ENCODE measurements around the gene DOCK4. TPM values are rescaled to one million over a fixed set of nuclear protein-coding genes. Genes with fewer than 3 reads are reported as not detected.

Gene DOCK4
- total RNA-seq, 6 experiments from 2014 or later, result 9.4 to 29.9 (median 22.8) TPM

DNA sequence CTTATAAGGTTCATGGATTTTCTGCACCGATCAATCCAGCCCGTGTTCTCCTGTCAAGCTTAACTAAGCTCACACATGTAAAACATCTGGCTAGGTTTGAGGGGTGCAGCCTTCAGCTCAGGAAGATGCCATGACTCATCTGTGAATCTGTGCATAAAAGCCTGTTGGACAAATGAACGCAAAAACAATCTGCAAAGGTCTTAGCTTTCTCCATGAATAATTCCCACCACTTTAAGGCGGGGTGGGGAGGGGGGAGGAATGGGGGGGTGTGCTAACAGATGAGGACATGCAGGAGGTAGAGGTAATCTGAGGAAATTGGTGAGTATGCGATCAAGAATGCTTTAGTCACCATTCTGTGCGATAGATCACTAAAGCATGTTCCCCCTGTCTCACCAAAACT lies 4.8 kb downstream of the DOCK4 start:
- no peak overlapping the region for H3K27ac ChIP-seq

DNA sequence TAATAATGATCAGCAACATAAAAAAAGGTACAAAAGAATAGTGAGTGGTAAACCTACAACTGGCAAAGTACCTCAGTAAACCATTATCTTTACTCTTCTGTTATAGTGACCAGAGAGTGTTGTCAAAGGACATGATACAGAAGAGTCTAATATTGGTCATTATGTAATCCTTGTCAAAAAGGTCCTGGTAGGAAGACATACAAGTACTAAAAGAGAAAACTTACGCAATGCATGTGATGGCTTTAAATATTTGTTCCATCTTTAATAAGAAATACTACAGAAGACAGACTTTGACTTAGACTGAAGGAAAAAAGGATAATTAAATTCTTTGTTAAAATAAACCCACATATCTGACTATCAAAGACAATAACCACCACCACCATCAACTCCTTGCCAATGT lies 6.5 kb downstream of the DOCK4 start:
- Histone ChIP-seq H3K4me1 (peaks cover 0 to 40% (median 17%) of the 10 kb centered on the region in 4 donors), H3K27me3 (no peaks in the 10 kb centered on the region), H3K9me3 (no peaks in the 10 kb centered on the region), H3K27ac (no peak overlapping the region), H3K36me3 (no peaks in the 10 kb centered on the region), H3K4me3 (no peak overlapping the region)
- TF ChIP-seq, protein P1, sequence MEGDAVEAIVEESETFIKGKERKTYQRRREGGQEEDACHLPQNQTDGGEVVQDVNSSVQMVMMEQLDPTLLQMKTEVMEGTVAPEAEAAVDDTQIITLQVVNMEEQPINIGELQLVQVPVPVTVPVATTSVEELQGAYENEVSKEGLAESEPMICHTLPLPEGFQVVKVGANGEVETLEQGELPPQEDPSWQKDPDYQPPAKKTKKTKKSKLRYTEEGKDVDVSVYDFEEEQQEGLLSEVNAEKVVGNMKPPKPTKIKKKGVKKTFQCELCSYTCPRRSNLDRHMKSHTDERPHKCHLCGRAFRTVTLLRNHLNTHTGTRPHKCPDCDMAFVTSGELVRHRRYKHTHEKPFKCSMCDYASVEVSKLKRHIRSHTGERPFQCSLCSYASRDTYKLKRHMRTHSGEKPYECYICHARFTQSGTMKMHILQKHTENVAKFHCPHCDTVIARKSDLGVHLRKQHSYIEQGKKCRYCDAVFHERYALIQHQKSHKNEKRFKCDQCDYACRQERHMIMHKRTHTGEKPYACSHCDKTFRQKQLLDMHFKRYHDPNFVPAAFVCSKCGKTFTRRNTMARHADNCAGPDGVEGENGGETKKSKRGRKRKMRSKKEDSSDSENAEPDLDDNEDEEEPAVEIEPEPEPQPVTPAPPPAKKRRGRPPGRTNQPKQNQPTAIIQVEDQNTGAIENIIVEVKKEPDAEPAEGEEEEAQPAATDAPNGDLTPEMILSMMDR (IDR thresholded peaks at IDR 0.05), result no peak
- no peak for TF ChIP-seq POLR2A (IDR thresholded peaks at IDR 0.05)
- 82% methylated on average over 1 of the region's 1 CpG for WGBS (ENCODE audit: insufficient coverage, low coverage, low lambda C conversion rate, missing lambda C conversion rate)
- DNase-seq, result no peak
- intact Hi-C loops (cut with DNase I), result loop anchor here in 1 of 2 donors (10.0 kb wide), 1 partner anchor 55 kb away; no protein-coding TSS in a partner anchor
- no peak for ATAC-seq

More for the DNA sequence above, 4.8 kb downstream of the DOCK4 start:
- intact Hi-C loops (cut with DNase I), result no loop called here
- no peaks in the 10 kb centered on the region for H3K9me3 ChIP-seq
- H3K4me3 ChIP-seq, result no peak overlapping the region
- TF ChIP-seq POLR2A (IDR thresholded peaks at IDR 0.05), result no peak
- TF ChIP-seq, protein P1 (IDR thresholded peaks at IDR 0.05), result no peak
- DNase-seq, result no peak
- WGBS (ENCODE audit: insufficient coverage, low coverage, low lambda C conversion rate, missing lambda C conversion rate), result 88% methylated on average over 6 of the region's 6 CpGs
- no peaks in the 10 kb centered on the region for H3K36me3 ChIP-seq
- ATAC-seq, result no peak
- peaks cover 0 to 33% (median 15%) of the 10 kb centered on the region in 4 donors for H3K4me1 ChIP-seq
- no peaks in the 10 kb centered on the region for H3K27me3 ChIP-seq

DNA sequence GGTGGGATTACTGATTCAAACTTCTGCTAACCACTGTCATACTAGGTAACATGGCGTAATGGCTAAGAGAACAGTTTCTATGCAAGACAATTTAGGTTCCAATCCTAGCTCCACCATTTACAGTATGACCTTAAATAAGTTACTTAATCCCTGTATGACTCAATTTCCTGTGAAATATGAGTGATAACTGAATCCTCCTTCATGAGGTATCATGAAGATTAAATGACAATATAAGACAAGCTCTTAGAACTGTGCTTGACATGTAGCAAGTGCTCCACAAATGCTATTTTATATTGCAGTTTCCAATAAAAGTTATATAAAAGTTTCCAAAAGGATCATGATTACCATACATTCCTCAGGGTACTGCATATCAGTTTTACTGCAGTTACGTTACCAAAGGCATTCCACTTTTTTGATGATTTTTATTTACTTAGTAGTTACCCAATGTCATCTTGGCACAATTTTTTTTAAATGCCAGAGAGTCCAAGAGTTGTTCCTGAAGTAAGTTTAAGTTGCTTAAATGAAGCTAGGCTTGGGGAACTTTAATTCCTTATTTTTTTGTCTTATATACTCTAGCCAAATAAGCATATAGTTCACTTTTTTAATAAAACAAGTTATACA lies 7.1 kb downstream of the DOCK4 start:
- peak in 3 of 4 donors; percentile 43 to 66 (median 52) for ATAC-seq
- Histone ChIP-seq H3K27ac (no peak overlapping the region), H3K27me3 (no peaks in the 10 kb centered on the region), H3K4me3 (no peak overlapping the region), H3K4me1 (peaks cover 0 to 41% (median 19%) of the 10 kb centered on the region in 4 donors), H3K9me3 (no peaks in the 10 kb centered on the region), H3K36me3 (no peaks in the 10 kb centered on the region)
- 46% methylated on average over 2 of the region's 2 CpGs for WGBS (ENCODE audit: insufficient coverage, low coverage, low lambda C conversion rate, missing lambda C conversion rate)
- DNase-seq, result no peak
- TF ChIP-seq POLR2A (IDR thresholded peaks at IDR 0.05), result no peak
- TF ChIP-seq, protein P1 (IDR thresholded peaks at IDR 0.05), result no peak
- intact Hi-C loops (cut with DNase I), result loop anchor here in 1 of 2 donors (10.0 kb wide), 1 partner anchor 54 kb away; no protein-coding TSS in a partner anchor

DNA sequence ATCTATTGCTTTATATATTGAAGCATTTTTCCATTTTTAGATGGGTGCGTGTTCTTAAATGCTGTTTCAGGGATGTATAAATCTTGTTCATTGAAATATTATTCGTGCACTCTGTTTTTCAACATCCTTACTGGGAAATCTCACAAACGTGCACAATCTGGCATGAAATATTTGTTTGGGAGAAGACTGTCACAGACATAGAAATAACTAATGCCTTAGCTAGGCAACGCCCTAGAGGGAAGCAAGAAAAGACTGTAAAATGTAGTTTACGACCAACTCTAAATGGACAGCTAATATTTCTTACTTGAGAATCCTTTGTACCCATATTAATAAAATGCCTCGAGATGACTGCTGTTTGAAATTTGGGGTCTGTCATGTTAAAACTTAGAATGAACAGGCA lies 8.9 kb downstream of the DOCK4 start:
- Histone ChIP-seq H3K36me3 (no peaks in the 10 kb centered on the region), H3K9me3 (no peaks in the 10 kb centered on the region), H3K27ac (no peak overlapping the region), H3K4me1 (peaks cover 0 to 33% (median 16%) of the 10 kb centered on the region in 4 donors), H3K27me3 (no peaks in the 10 kb centered on the region), H3K4me3 (no peak overlapping the region)
- WGBS (ENCODE audit: insufficient coverage, low coverage, low lambda C conversion rate, missing lambda C conversion rate), result 80% methylated on average over 6 of the region's 6 CpGs
- TF ChIP-seq, protein P1 (IDR thresholded peaks at IDR 0.05), result no peak
- TF ChIP-seq POLR2A (IDR thresholded peaks at IDR 0.05), result no peak
- DNase-seq, result no peak
- intact Hi-C loops (cut with DNase I), result loop anchor here in 1 of 2 donors (10.0 kb wide), 1 partner anchor 53 kb away; no protein-coding TSS in a partner anchor
- ATAC-seq, result no peak
